Kasumi-1 (cell line): ENCODE measurements around the gene CD19.
"Not testable (repeated sequence)": the region's sequence is repeated elsewhere in the genome, so short reads cannot be mapped to it uniquely, and the experiment has no call there.

Experiments
- DNase-seq, 2 experiments: peaks; one replicate each; lab custom pipeline; 2025; lab: John Stamatoyannopoulos, UW

Gene CD19

GRCh38 chr16:28931801-28932225 is at the start of gene CD19:
CD19 (plus strand) TSS chr16:28931971; CDS start chr16:28932001, 30 bp downstream.
- DNase-seq: no peak

- DNase-seq: no peak
Measured at GRCh38 chr16:28882551-28883160, 49.1 kb upstream of the CD19 start.

DNA sequence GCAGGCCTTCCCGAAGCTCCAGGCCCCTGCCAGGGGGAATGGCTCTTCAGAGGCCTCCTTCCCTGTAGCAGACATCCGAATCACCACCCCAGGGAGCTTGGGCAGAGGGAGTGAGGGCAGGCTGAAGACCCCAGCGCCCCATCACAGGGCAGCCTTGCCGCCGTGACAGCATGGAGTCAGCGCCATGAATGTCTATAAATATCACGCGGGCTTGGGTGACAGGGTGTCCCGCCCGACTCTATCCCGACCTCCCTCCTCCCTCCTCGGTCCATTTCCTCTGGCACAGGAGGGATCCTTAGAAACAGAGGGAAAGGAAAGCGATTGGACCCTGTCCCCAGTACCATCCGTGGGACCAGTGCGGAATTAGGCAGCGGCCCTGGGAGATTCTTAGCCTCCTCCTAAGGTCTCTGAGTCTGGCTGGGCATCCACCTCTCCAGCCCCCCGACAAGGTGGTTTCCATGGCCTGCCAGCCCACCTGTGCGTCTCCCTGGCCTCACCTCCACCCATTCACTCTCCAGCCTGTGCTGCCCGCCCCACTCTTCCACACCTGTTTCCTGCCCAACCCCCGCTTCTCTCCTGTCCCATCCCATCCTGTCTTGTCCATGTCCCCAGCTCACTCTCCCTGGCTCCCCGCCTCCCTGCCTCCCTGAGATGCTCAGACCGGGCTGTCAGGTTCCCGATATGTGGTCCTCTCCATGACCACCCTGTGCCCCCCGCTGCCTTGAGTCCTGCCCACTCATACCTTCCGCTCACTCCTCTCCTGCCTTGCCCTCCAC is 48.4 kb upstream of the CD19 start:
- no peak for DNase-seq

GRCh38 chr16:28884045-28884444 is 47.7 kb upstream of the CD19 start:
- DNase-seq: no peak

GRCh38 chr16:28886945-28887344 is 44.8 kb upstream of the CD19 start:
- DNase-seq: no peak

DNA sequence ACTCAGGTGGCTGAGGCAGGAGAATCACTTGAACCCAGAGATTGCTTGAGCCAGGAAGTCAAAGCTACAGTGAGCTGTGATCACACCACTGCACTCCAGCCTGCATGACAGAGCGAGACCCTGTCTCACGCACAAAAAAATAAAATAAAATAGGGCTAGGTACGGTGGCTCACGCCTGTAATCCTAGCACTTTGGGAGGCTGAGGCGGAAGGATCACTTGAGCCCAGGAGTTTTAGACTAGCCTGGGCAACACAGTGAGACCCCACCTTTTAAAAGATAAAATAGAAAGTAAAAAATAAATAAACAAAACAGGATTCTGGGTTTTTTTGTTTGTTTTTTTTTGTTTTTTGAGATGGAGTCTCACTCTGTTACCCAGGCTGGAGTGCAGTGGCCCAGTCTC is 41.4 kb upstream of the CD19 start:
- DNase-seq: not testable (repeated sequence)

GRCh38 chr16:28891964-28892890 is 39.5 kb upstream of the CD19 start:
- DNase-seq: no peak

DNA sequence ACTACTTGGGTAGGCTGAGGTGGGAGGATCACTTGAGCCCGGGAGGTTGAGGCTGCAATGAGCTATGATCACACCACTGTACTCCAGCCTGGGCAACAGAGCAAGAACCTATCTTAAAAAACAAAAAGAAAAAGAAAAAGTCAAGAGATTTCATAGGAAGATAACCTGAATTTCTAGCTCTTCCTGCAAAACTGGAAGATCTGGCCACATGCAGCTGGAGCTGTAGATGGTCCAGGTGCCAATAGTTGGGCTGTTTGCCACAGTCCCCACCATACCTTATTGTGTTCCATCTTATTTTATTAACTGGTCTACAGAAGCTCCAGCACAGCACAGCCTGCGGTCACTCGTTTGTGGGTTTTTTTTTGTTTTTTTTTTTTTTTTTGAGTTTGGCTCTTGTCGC is 38.5 kb upstream of the CD19 start:
- DNase-seq: no peak

DNA sequence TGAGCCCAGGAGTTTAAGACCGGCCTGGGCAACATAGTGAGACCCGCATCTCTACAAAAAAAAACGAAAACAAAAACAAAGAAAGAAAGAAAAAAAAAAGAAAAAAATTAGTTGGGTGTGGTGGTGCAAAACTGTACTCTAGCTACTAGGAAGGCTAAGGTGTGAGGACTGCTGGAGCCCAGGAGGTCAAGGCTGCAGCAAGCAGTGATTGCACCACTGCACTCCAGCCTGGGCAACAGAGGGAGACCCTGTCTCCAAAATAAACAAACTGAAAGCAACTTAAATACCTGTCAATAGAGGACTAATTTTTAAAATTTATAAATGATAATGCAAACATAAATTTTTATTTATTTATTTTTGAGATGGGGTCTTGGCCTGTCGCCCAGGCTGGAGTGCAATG is 36.2 kb upstream of the CD19 start:
- DNase-seq: no peak

DNA sequence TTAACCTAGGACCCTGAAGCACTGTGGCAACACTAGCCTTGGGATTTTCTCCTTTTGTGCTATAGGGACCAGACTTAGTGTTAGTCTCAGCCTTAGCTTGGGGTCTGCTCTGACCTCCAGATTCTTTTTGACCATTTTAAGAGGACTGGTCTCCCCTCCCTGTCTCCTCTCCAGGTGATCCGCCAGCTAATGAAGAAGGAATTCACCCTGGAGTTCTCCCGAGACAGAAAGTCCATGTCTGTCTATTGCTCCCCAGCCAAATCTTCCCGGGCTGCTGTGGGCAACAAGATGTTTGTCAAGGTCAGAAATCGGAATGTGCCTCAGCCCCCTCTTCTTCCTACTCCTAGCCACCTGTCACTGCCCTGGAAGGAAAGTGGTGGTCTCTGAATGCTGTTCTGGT is 33.9 kb upstream of the CD19 start:
- no peak for DNase-seq

DNA sequence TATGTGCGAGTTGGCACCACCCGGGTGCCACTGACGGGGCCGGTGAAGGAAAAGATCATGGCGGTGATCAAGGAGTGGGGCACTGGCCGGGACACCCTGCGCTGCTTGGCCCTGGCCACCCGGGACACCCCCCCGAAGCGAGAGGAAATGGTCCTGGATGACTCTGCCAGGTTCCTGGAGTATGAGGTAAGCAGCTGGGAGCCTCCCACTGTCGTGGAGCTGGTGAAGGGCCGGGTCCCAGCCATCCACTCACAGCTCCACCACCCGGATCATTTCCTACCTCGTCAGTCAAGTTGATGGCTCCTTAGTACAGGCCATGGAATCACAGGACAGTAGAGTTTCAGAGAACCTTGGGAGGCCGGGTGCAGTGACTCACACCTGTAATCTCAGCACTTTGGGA is 33.5 kb upstream of the CD19 start:
- DNase-seq: no peak

- no peak for DNase-seq
Measured at GRCh38 chr16:28898942-28899341, 32.8 kb upstream of the CD19 start.

GRCh38 chr16:28899882-28900590 is 31.7 kb upstream of the CD19 start:
- DNase-seq: no peak

- no peak for DNase-seq
Measured at GRCh38 chr16:28900601-28901000, 31.2 kb upstream of the CD19 start.

GRCh38 chr16:28901862-28902261 is 29.9 kb upstream of the CD19 start:
- DNase-seq: no peak

DNA sequence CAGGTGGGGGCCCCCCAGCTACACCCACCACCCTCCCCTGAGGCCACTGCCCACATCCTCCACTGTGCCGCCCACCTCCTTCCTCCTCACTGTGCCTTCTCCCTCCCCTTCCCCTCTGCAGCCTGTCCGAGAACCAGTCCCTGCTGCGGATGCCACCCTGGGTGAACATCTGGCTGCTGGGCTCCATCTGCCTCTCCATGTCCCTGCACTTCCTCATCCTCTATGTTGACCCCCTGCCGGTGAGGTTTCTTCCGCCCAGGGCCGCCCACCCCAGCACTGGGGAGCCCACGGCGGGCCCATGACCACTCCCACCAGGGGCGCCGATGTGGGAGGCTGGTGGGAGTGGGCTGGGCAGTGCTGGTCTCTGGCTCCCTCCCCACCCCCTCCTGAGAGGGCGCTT is 28.9 kb upstream of the CD19 start:
- no peak for DNase-seq

- no peak for DNase-seq
Measured at GRCh38 chr16:28903344-28904042, 28.3 kb upstream of the CD19 start.

GRCh38 chr16:28904363-28904762 is 27.4 kb upstream of the CD19 start:
- no peak for DNase-seq

DNA sequence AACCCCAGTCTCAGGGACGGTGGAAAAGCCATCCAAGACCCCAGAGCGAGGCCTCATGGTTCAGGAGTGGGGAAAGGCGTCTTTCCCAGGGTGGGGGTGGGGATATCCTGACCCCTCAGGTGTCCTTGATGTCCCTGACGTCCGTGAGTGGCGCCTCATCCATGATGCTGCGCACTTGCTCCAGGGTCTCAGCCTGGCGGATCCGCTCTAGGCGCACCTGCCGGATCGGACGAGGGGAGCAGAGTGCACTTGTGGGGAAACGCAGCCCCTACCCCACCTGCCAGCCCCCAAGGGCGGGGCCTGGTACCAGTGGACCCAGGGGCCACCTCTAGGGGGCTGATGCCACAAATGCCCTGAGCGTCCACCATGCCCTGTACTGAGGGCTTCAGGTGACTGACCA is 26.9 kb upstream of the CD19 start:
- no peak for DNase-seq

- DNase-seq: no peak
Measured at GRCh38 chr16:28905229-28905754, 26.5 kb upstream of the CD19 start.

- DNase-seq: no peak
Measured at GRCh38 chr16:28905800-28906372, 25.9 kb upstream of the CD19 start.
